GM10847 (cell line): Measurements from ENCODE around the gene ATP5F1E.

Source experiments
- POLR2A ChIP-seq: IDR thresholded peaks from 2 replicates; pipeline ENCODE4 v1.6.1; 2011; ENCODE audit not compliant: insufficient read length; ENCODE audit errors: extremely low read depth

Gene ATP5F1E

DNA sequence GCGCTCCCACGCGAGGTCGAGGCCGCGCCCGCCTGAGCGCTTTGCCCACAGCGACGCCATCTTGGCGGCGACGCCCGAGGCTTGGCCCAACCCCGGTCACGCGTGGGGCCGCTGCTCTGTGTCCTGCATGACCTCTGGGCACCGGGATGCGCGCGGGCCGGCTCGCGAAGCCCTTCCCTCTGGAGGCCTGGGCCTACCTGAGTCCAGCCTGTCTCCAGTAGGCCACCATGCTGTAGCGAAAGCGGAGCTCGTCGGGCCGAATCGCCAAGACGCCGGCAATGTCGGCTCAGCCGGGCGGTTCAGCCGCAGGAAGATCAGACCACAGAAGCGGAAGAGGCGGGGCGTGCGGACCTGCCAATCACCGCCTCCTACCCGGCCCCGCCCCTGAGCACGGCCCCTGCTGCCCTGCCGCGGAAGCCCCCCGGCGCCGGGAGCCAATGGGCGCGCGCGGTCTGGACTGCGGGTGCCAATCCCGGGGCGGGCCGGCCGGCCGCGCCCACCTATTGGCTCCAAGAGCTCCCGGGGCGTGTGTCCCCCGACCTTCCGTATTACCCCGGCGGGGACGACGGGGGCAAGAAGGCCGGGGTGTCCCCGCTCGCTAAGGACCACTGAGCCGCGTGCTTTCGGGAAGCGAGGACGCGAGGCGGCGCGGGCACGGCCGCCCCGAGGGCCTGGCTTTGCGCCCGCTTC is at the start of gene ATP5F1E:
ATP5F1E (minus strand) TSS at position 313 of the 690 bp plus-strand sequence; CDS start at position 229, 84 bp downstream.
- TF ChIP-seq POLR2A, result peak; percentile 82

DNA sequence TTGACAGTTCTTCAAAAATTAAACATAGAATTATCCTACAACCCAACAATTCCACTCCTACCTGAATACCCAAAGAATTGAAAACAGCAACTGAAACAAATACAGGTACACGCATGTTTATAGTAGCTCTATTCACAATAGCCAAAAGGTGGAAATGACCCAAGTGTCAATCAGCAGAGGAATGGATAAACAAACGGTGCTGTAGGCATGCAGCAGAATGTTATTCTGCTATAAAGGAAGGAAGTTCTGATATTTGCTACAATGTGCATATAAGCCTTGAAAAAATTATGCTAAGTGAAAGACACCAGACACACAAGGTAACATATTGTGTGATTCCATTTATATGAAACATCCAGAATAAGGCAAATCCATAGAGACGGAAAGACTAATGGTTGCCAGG is 48.9 kb upstream of the ATP5F1E start:
- TF ChIP-seq POLR2A, result no peak

GRCh38 chr20:59078231-59078630 is 46.1 kb upstream of the ATP5F1E start:
- no peak for TF ChIP-seq POLR2A

- TF ChIP-seq POLR2A, result no peak
These were observed 45.6 kb upstream of the ATP5F1E start for GRCh38 chr20:59077705-59078104.

DNA sequence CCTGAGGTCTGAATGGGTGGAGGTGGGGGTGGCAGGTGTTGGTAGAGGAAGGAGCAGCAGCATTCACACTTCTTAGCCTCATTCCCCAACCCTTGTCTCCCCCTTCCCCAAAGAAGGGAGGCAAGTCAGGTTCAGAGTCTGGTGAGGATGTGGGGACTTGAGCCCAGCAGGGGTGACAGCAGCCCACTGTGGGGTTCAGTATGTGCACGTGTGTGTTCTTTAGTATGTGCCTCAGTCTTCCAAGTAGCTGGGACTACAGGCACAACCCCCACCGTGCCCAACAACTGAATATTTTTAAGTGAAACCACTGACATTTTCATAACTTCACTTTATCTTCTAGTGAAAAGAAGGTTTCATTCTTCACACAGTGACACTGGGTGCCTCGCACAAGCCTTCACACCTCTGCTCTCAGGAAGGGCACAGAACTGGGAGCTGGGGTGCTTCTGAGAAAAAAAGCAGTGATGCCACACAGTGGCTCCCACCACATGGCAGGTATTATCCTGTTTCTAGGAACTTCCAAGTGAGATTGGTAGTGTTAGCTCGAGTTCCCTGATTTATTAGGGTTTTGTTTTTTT is 43.9 kb upstream of the ATP5F1E start:
- no peak for TF ChIP-seq POLR2A

DNA sequence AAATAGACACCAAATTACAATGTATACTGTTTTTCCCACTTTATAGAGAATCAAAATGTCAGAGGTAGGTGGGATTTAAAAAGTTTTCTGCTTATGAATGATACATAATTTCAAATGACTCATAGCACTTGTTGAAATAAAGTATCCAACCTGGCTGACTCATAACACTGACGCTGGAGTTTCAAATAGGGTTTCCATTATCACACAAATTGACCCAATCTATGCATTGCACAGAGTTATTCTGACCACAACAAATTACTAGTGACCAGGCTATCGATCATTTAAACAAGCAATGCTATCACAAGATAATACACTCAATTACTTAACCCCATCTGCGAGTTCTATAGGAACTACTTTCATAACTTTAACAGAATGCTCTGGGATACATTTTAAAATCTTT is 42.3 kb upstream of the ATP5F1E start:
- TF ChIP-seq POLR2A, result no peak

GRCh38 chr20:59073582-59073981 is 41.4 kb upstream of the ATP5F1E start:
- TF ChIP-seq POLR2A, result no peak

GRCh38 chr20:59071216-59071615 is 39.1 kb upstream of the ATP5F1E start:
- TF ChIP-seq POLR2A, result no peak

- TF ChIP-seq POLR2A, result no peak
These were observed 36.9 kb upstream of the ATP5F1E start for GRCh38 chr20:59069026-59069425.

DNA sequence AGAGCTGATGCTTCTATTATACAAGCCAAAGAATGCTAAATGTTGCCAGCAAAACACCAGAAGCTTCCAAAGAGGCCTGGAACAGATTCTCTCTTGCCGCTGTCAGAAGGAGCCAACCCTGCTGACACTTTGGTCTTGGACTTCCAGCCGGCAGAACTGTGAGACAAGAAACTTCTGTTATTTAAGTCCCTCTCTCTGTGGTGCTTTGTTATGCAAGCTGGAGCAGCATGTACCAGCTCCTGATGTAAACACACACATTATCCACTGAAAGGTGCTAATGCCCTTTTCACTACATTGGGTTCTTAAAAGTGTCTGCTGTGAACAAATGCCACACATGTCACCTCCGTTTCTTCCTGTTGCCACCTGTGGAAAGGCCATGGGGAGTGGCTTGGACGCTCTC is 36.4 kb upstream of the ATP5F1E start:
- TF ChIP-seq POLR2A, result no peak

- no peak for TF ChIP-seq POLR2A
These were observed 32.1 kb upstream of the ATP5F1E start for GRCh38 chr20:59064214-59064722.

GRCh38 chr20:59063358-59064213 is 31.5 kb upstream of the ATP5F1E start:
- no peak for TF ChIP-seq POLR2A

- no peak for TF ChIP-seq POLR2A
These were observed 29.9 kb upstream of the ATP5F1E start for GRCh38 chr20:59062081-59062480.

GRCh38 chr20:59055302-59055701 is 23.2 kb upstream of the ATP5F1E start:
- no peak for TF ChIP-seq POLR2A

DNA sequence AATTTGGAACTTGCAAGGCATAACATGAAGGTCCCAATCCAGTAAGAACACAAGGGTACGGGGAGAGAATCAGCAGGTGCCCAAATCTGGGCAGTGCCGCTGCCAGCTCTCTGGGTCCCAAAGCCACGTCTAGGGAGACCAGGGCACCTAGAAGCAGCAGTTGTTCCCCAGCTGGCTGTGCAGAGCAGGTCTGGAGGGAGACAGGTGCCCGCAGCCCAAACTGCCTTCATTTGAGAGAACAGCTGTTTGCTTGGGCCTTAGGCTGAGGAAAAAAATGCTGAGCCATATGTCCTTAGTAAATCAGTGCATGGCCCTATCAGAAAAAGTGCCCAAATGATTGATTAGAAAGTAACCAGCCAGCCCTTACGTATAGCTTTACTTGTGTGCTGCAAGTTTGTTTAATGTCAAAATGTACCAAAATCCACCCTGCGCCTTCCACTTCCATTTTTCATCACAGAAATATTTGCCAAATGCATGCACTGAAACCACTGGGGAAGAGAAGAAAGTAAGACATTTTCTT is 19.6 kb upstream of the ATP5F1E start:
- no peak for TF ChIP-seq POLR2A

GRCh38 chr20:59050437-59050836 is 18.3 kb upstream of the ATP5F1E start:
- TF ChIP-seq POLR2A, result no peak
